SK-N-SH (cell line): Measurements from ENCODE around the gene ADAP1.

Experiments used
- EP300 ChIP-seq, 2 experiments: IDR thresholded peaks; 2 replicates each; pipeline versions ENCODE4 v1.4.0 to v1.6.1; 2012; ENCODE audit warnings: borderline replicate concordance in 1 of 2, low read depth in 1 of 2, low read length in 1 of 2
- FOXJ3 ChIP-seq: sonication (generic); formaldehyde crosslinking; IDR thresholded peaks from 2 replicates; pipeline ENCODE4 v1.5.1; 2020; ENCODE audit warnings: mild to moderate bottlenecking, missing genetic modification reagents
- POLR2AphosphoS5 ChIP-seq: IDR thresholded peaks from 2 replicates; pipeline ENCODE4 v1.6.1; 2012; ENCODE audit warnings: low read depth, low read length
- SIN3A ChIP-seq: IDR thresholded peaks from 2 replicates; pipeline ENCODE4 v1.6.1; 2012; ENCODE audit warnings: low read depth, mild to moderate bottlenecking, low read length, moderate library complexity, borderline replicate concordance

GRCh38 chr7:865921-866320 is 88.6 kb downstream of the ADAP1 start:
- no peak for TF ChIP-seq SIN3A
- no peak for TF ChIP-seq POLR2AphosphoS5
- TF ChIP-seq EP300 (IDR thresholded peaks at IDR 0.05; ENCODE audit: borderline replicate concordance in 1 of 2, low read depth in 1 of 2, low read length in 1 of 2), result no peak
- TF ChIP-seq FOXJ3 (CRISPR knock-in tag), result no peak
